Testis (tissue), 3 donors: Measurements from ENCODE around the gene FEM1C. TPM values are rescaled to one million over a fixed set of nuclear protein-coding genes. Genes with fewer than 3 reads are reported as not detected.

Experiments used
- DNase-seq: peaks from one replicate; pipeline ENCODE4 v3.0.0-alpha.2; 2019
- H3K27ac ChIP-seq, 2 donors: fragments of 200-600 bp; sonication (generic); one replicate each; pipeline ENCODE4 v1.5.1; 2019
- H3K27me3 ChIP-seq: fragments of 200-600 bp; sonication (generic); one replicate; pipeline ENCODE4 v1.5.1; 2019
- H3K36me3 ChIP-seq: fragments of 200-600 bp; sonication (generic); one replicate; pipeline ENCODE4 v1.5.1; 2017; ENCODE audit warnings: low read depth; ENCODE audit errors: missing control alignments
- H3K4me1 ChIP-seq: fragments of 200-600 bp; sonication (generic); one replicate; pipeline ENCODE4 v1.5.1; 2019
- H3K4me3 ChIP-seq, 2 donors: fragments of 200-600 bp; sonication (generic); one replicate each; pipeline ENCODE4 v1.5.1; 2017 to 2019
- H3K9me3 ChIP-seq: fragments of 200-600 bp; sonication (generic); one replicate; pipeline ENCODE4 v1.5.1; 2017
- CTCF ChIP-seq, 3 experiments: fragments of 450-650 bp in 2 of 3; fragments of 200-600 bp in 1 of 3; sonication (generic) in 1 of 3; IDR thresholded peaks; one replicate each; pipeline ENCODE4 v1.5.1; 2016 to 2019; ENCODE audit warnings: antibody characterized with exemption in 3 of 3, mild to moderate bottlenecking in 2 of 3, moderate library complexity in 1 of 3
- POLR2A ChIP-seq: fragments of 450-650 bp; IDR thresholded peaks from one replicate; pipeline ENCODE4 v1.6.1; 2017; ENCODE audit warnings: antibody characterized with exemption, mild to moderate bottlenecking, moderate library complexity
- whole genome bisulfite sequencing, 2 donors: methylation state at CpG; one replicate each; pipeline ENCODE4 v1.1.5; 2018; 5-methylcytosine and 5-hydroxymethylcytosine counted together
- intact Hi-C: fragments of 100-400 bp; cut with DNase I; formaldehyde crosslinking; loops from one replicate; pipeline ENCODE4 v1.15.1; 2023; ENCODE audit warnings: low total_unique reads
- polyA plus RNA-seq: library from polyadenylated mRNA; stranded (reverse); fragments of 350-450 nt; fragmentation: Illumina TruSeq; extraction: RNeasy Lipid Tissue Mini Kit (QIAGEN cat#74804); gene quantifications from one replicate; pipeline ENCODE4 v1.2.3, GENCODE V29; 2014; ENCODE audit warnings: low read depth, low replicate concordance; ENCODE audit not compliant: insufficient read depth
- total RNA-seq, 2 donors: library from RNA; depleted of rRNA; stranded (reverse); fragments of >200 nt; gene quantifications; one replicate each; pipeline ENCODE4 v1.2.3, GENCODE V29; 2016

The FEM1C gene
- total and polyA plus RNA-seq, 3 donors from 2014 or later = 20.0 to 28.7 (median 25.9) TPM

- TF ChIP-seq POLR2A (no peak), CTCF (IDR thresholded peaks at IDR 0.05) (no peak)
- no peak overlapping the region for H3K4me3 ChIP-seq
- H3K4me1 ChIP-seq = no peaks in the 10 kb centered on the region
- H3K36me3 ChIP-seq = no peaks in the 10 kb centered on the region
- no peaks in the 10 kb centered on the region for H3K9me3 ChIP-seq
- intact Hi-C loops = no loop called here
- 77 to 93% methylated on average over 2 of the region's 2 CpGs for WGBS, 2 donors
- no peaks in the 10 kb centered on the region for H3K27me3 ChIP-seq
- no peak for DNase-seq
- H3K27ac ChIP-seq = no peak overlapping the region
Observed at GRCh38 chr5:115490596-115490995, 54.0 kb downstream of the FEM1C start.

GRCh38 chr5:115489733-115490132 is 54.8 kb downstream of the FEM1C start:
- intact Hi-C loops = no loop called here
- no peaks in the 10 kb centered on the region for H3K4me1 ChIP-seq
- TF ChIP-seq CTCF (IDR thresholded peaks at IDR 0.05) = no peak
- TF ChIP-seq POLR2A = no peak
- no peaks in the 10 kb centered on the region for H3K9me3 ChIP-seq
- no peak for DNase-seq
- no peak overlapping the region for H3K27ac ChIP-seq
- no peaks in the 10 kb centered on the region for H3K36me3 ChIP-seq
- H3K4me3 ChIP-seq = no peak overlapping the region
- H3K27me3 ChIP-seq = no peaks in the 10 kb centered on the region

GRCh38 chr5:115487756-115488155 is 56.8 kb downstream of the FEM1C start:
- TF ChIP-seq CTCF (IDR thresholded peaks at IDR 0.05) (no peak), POLR2A (no peak)
- no peaks in the 10 kb centered on the region for H3K36me3 ChIP-seq
- DNase-seq = no peak
- intact Hi-C loops = no loop called here
- no peaks in the 10 kb centered on the region for H3K4me1 ChIP-seq
- H3K27me3 ChIP-seq = no peaks in the 10 kb centered on the region
- H3K27ac ChIP-seq = no peak overlapping the region
- H3K9me3 ChIP-seq = no peaks in the 10 kb centered on the region
- H3K4me3 ChIP-seq = no peak overlapping the region

- H3K4me1 ChIP-seq = no peaks in the 10 kb centered on the region
- H3K36me3 ChIP-seq = no peaks in the 10 kb centered on the region
- WGBS, 2 donors = 65 to 75% methylated on average over 4 of the region's 4 CpGs
- no peaks in the 10 kb centered on the region for H3K27me3 ChIP-seq
- intact Hi-C loops = no loop called here
- H3K27ac ChIP-seq = no peak overlapping the region
- no peak for TF ChIP-seq CTCF (IDR thresholded peaks at IDR 0.05)
- no peak for TF ChIP-seq POLR2A
- no peak for DNase-seq
- no peak overlapping the region for H3K4me3 ChIP-seq
- H3K9me3 ChIP-seq = no peaks in the 10 kb centered on the region
Observed at GRCh38 chr5:115487168-115487567, 57.4 kb downstream of the FEM1C start.

- Histone ChIP-seq H3K36me3 (no peaks in the 10 kb centered on the region), H3K9me3 (no peaks in the 10 kb centered on the region), H3K4me1 (no peaks in the 10 kb centered on the region), H3K27ac (no peak overlapping the region), H3K4me3 (no peak overlapping the region), H3K27me3 (no peaks in the 10 kb centered on the region)
- no peak for DNase-seq
- TF ChIP-seq CTCF (IDR thresholded peaks at IDR 0.05) (no peak), POLR2A (no peak)
- intact Hi-C loops = no loop called here
- WGBS, 2 donors = 91 to 100% methylated on average over 2 of the region's 2 CpGs
Observed at GRCh38 chr5:115486728-115487127, 57.8 kb downstream of the FEM1C start.
